Left ventricle myocardium inferior (tissue), 1 donor: ENCODE results near the gene CRELD2. TPM values are rescaled to one million over a fixed set of nuclear protein-coding genes. Genes with fewer than 3 reads are reported as not detected.

Experiments
- DNase-seq: peaks from one replicate; pipeline ENCODE4 v3.0.0-alpha.2; 2020
- H3K27ac ChIP-seq: fragments of 200-600 bp; replicated peaks from 2 replicates; pipeline ENCODE4 v1.8.0; 2021
- H3K27me3 ChIP-seq: fragments of 200-600 bp; 2 replicates; pipeline ENCODE4 v1.8.0; 2021; ENCODE audit warnings: low read depth
- H3K36me3 ChIP-seq: fragments of 200-600 bp; 2 replicates; pipeline ENCODE4 v1.8.0; 2021
- H3K4me1 ChIP-seq: fragments of 200-600 bp; 2 replicates; pipeline ENCODE4 v1.8.0; 2021
- H3K4me3 ChIP-seq: fragments of 200-600 bp; 2 replicates; pipeline ENCODE4 v1.8.0; 2021; ENCODE audit warnings: mild to moderate bottlenecking, moderate library complexity
- H3K9me3 ChIP-seq: fragments of 200-600 bp; replicated peaks from 2 replicates; pipeline ENCODE4 v1.8.0; 2021
- intact Hi-C: fragments of 100-400 bp; cut with micrococcal nuclease; formaldehyde crosslinking; loops from one replicate; pipeline ENCODE4 v1.11.0; 2022
- total RNA-seq: library from RNA; stranded (reverse); fragmentation: NEBNext Ultra II Directional; extraction: Animal tissue kit (Norgen Biotek cat#: 25700); gene quantifications from one replicate; pipeline ENCODE4 v1.2.1, GENCODE V29; 2021
- TF ChIP-seq, protein P1 (sequence below): fragments of 200-600 bp; IDR thresholded peaks from 2 replicates; pipeline ENCODE4 v1.8.0; 2021; ENCODE audit warnings: antibody characterized with exemption, mild to moderate bottlenecking, borderline replicate concordance
- donor health status: DM: no; HTN: yes; CAD: no; lungs with severe emphysema.

CRELD2 gene
- total RNA-seq, 1 donor from 2014 or later: 25.5 TPM

DNA sequence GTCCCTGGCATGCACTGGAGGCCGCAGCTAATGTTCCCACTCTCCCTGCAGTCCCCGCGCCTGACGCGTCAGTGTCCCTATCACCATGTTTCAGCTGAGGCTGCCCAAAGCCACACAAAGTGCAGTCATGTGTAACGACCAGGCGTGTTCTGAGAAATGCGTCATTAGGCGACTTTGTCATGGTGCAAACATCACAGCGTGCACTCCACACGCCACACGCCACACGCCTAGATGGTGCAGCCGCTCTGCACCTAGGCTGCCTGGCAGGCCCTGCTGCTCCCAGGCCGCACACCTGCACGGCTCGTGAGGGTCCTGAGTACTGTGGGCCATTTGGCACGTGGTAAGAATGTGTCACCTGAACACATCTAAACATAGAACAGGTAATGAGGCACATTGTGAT, 2.4 kb downstream of the CRELD2 start:
- intact Hi-C loops: loop anchor here (10.0 kb wide), 2 partner anchors 74 to 114 kb away; no protein-coding TSS in a partner anchor
- Histone ChIP-seq H3K36me3 (peaks cover 46% of the 10 kb centered on the region), H3K9me3 (no peaks in the 10 kb centered on the region), H3K27me3 (no peaks in the 10 kb centered on the region), H3K4me1 (peaks cover 29% of the 10 kb centered on the region), H3K4me3 (no peak overlapping the region), H3K27ac (no peak overlapping the region)
- TF ChIP-seq, protein P1, sequence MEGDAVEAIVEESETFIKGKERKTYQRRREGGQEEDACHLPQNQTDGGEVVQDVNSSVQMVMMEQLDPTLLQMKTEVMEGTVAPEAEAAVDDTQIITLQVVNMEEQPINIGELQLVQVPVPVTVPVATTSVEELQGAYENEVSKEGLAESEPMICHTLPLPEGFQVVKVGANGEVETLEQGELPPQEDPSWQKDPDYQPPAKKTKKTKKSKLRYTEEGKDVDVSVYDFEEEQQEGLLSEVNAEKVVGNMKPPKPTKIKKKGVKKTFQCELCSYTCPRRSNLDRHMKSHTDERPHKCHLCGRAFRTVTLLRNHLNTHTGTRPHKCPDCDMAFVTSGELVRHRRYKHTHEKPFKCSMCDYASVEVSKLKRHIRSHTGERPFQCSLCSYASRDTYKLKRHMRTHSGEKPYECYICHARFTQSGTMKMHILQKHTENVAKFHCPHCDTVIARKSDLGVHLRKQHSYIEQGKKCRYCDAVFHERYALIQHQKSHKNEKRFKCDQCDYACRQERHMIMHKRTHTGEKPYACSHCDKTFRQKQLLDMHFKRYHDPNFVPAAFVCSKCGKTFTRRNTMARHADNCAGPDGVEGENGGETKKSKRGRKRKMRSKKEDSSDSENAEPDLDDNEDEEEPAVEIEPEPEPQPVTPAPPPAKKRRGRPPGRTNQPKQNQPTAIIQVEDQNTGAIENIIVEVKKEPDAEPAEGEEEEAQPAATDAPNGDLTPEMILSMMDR: no peak
- DNase-seq: no peak

DNA sequence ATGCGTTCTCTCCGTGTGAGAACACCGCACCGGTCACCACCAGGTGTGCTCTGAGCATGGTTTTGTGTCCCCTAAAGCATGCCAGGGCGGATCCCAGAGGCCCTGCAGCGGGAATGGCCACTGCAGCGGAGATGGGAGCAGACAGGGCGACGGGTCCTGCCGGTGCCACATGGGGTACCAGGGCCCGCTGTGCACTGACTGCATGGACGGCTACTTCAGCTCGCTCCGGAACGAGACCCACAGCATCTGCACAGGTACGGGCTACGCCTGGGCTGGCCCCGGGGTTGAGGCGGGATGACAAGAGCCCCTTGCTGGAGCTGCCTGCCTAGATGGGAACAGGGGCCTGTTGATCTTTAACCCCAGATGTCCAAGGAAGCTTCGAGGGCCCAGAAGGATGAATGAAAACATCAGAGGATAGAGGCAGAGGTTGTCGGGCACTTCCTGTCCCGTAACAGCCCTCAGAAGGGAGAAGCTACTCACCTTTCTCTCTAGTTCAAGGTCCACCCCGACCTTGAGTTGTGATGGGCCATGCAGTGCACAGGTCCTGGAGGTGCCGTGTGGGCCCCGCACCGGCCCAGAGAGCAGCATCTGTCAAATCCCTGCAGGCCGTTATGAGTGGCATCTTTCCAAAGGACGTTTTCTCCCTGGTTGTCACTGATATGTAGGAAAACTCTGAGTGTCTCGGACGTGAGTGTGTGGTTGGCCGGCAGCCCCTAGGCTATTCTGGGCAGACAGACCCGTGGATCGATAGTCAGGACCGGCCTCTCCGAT, 3.3 kb downstream of the CRELD2 start:
- TF ChIP-seq, protein P1: no peak
- peaks cover 27% of the 10 kb centered on the region for H3K4me1 ChIP-seq
- no peak overlapping the region for H3K27ac ChIP-seq
- DNase-seq: no peak
- no peak overlapping the region for H3K4me3 ChIP-seq
- no peaks in the 10 kb centered on the region for H3K27me3 ChIP-seq
- no peaks in the 10 kb centered on the region for H3K9me3 ChIP-seq
- peaks cover 49% of the 10 kb centered on the region for H3K36me3 ChIP-seq
- intact Hi-C loops: loop anchor here (10.0 kb wide), 2 partner anchors 73 to 113 kb away; no protein-coding TSS in a partner anchor

DNA sequence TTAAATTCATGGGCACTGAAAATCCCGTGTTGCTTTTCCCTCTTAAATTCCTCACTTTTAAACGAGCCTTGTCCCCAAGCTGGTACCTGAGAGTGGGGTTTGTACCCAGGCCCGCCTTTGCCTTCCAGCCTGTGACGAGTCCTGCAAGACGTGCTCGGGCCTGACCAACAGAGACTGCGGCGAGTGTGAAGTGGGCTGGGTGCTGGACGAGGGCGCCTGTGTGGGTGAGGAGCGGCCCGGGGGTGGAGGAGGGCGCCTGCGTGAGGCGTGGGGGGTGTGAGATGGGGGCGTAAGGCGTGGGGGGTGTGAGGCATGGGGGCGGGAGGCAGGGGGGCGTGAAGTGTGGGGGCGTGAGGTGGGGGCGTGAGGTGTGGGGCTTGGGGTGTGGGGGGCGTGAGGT, 4.0 kb downstream of the CRELD2 start:
- TF ChIP-seq, protein P1: no peak
- H3K4me3 ChIP-seq: no peak overlapping the region
- no peak overlapping the region for H3K27ac ChIP-seq
- DNase-seq: no peak
- peaks cover 49% of the 10 kb centered on the region for H3K36me3 ChIP-seq
- intact Hi-C loops: loop anchor here (10.0 kb wide), 2 partner anchors 72 to 112 kb away; no protein-coding TSS in a partner anchor
- no peaks in the 10 kb centered on the region for H3K9me3 ChIP-seq
- peaks cover 19% of the 10 kb centered on the region for H3K4me1 ChIP-seq
- no peaks in the 10 kb centered on the region for H3K27me3 ChIP-seq

DNA sequence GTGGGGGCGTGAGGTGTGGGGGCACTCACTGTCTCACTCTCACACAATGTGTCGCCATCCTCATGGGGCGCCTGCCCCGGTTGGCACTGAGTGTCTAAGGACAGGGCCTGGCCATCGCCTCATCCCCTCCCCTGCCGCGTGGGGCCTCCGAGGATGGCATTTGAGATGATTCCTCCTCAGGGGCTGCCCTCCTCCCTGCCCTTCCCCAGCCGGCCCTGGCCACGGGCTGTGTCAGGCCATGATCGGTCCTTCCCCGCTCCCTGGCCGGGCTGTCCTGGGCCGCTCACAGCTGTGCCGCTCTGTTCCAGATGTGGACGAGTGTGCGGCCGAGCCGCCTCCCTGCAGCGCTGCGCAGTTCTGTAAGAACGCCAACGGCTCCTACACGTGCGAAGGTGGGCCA, 4.5 kb downstream of the CRELD2 start:
- peaks cover 49% of the 10 kb centered on the region for H3K36me3 ChIP-seq
- TF ChIP-seq, protein P1: no peak
- no peaks in the 10 kb centered on the region for H3K9me3 ChIP-seq
- intact Hi-C loops: loop anchor here (10.0 kb wide), 2 partner anchors 72 to 112 kb away; no protein-coding TSS in a partner anchor
- DNase-seq: no peak
- no peaks in the 10 kb centered on the region for H3K27me3 ChIP-seq
- H3K4me1 ChIP-seq: peaks cover 14% of the 10 kb centered on the region
- H3K4me3 ChIP-seq: no peak overlapping the region
- H3K27ac ChIP-seq: no peak overlapping the region

DNA sequence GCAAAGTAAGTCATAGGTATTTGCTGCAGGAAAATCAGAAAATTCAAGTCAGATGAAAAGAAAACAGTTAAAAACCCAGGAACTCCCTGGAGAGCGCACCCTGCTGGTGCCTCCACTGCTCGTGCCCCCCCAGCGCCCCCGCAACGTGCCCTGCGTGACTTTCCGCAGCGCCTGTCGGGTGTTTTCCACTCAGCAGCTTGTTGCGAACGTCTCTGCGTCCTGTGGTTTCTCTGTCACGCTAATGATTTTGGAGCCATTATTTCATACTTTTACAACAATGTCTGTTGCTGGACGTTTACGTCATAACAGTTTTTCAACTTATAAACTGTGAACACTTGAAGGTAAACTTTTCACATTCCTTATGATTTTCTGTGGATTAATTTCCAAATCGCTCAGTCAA, 5.0 kb downstream of the CRELD2 start:
- DNase-seq: no peak
- H3K4me3 ChIP-seq: no peak overlapping the region
- peaks cover 49% of the 10 kb centered on the region for H3K36me3 ChIP-seq
- intact Hi-C loops: loop anchor here (10.0 kb wide), 2 partner anchors 71 to 111 kb away; no protein-coding TSS in a partner anchor
- H3K27ac ChIP-seq: no peak overlapping the region
- no peaks in the 10 kb centered on the region for H3K9me3 ChIP-seq
- H3K27me3 ChIP-seq: peaks cover under 1% of the 10 kb centered on the region
- TF ChIP-seq, protein P1: no peak
- peaks cover 13% of the 10 kb centered on the region for H3K4me1 ChIP-seq
